Glutamatergic neuron (in vitro differentiated cells): ENCODE measurements around the gene PSMD2. TPM values are rescaled to one million over a fixed set of nuclear protein-coding genes. Genes with fewer than 3 reads are reported as not detected.
A peak's percentile ranks its signal among the peaks of the same experiment; 100 is the strongest.

Experiments
- DNase-seq: peaks from one replicate; pipeline ENCODE4 v3.0.0; 2022
- H3K27ac Mint-ChIP-seq: one replicate; pipeline ENCODE4 v1.8.0; 2020; ENCODE audit warnings: mild to moderate bottlenecking, mixed read lengths, inconsistent platforms; ENCODE audit not compliant: unreplicated experiment
- H3K27me3 Mint-ChIP-seq: one replicate; pipeline ENCODE4 v1.8.0; 2020; ENCODE audit warnings: mild to moderate bottlenecking, moderate library complexity, mixed read lengths, inconsistent platforms; ENCODE audit not compliant: unreplicated experiment
- H3K36me3 Mint-ChIP-seq: one replicate; pipeline ENCODE4 v1.8.0; 2020; ENCODE audit warnings: mild to moderate bottlenecking, mixed read lengths, inconsistent platforms; ENCODE audit not compliant: unreplicated experiment
- H3K4me1 Mint-ChIP-seq: one replicate; pipeline ENCODE4 v1.8.0; 2020; ENCODE audit warnings: mild to moderate bottlenecking, low read depth, mixed read lengths, inconsistent platforms; ENCODE audit not compliant: unreplicated experiment
- H3K4me3 Mint-ChIP-seq: one replicate; pipeline ENCODE4 v1.8.0; 2020; ENCODE audit warnings: mild to moderate bottlenecking, mixed read lengths, inconsistent platforms; ENCODE audit not compliant: unreplicated experiment
- H3K9me3 Mint-ChIP-seq: one replicate; pipeline ENCODE4 v1.8.0; 2020; ENCODE audit warnings: mild to moderate bottlenecking, moderate library complexity, mixed read lengths, inconsistent platforms; ENCODE audit not compliant: unreplicated experiment
- total RNA-seq: library from RNA; stranded (reverse); fragmentation: NEBNext Ultra II Directional; extraction: Animal tissue kit (Norgen Biotek cat#: 25700); gene quantifications from one replicate; pipeline ENCODE4 v1.2.1, GENCODE V29; 2021; ENCODE audit not compliant: unreplicated experiment
- TF ChIP-seq, protein P1 (sequence below): fragments of 200-600 bp; sonication (generic); IDR thresholded peaks from one replicate; pipeline ENCODE4 v1.5.0; 2021; ENCODE audit not compliant: partially characterized antibody, unreplicated experiment

The PSMD2 gene
- total RNA-seq, 1 donor from 2014 or later = 338 TPM

- DNase-seq = no peak
- H3K27ac Mint-ChIP-seq = no peak overlapping the region
- H3K27me3 Mint-ChIP-seq = peaks cover 9% of the 10 kb centered on the region
- TF ChIP-seq, protein P1, sequence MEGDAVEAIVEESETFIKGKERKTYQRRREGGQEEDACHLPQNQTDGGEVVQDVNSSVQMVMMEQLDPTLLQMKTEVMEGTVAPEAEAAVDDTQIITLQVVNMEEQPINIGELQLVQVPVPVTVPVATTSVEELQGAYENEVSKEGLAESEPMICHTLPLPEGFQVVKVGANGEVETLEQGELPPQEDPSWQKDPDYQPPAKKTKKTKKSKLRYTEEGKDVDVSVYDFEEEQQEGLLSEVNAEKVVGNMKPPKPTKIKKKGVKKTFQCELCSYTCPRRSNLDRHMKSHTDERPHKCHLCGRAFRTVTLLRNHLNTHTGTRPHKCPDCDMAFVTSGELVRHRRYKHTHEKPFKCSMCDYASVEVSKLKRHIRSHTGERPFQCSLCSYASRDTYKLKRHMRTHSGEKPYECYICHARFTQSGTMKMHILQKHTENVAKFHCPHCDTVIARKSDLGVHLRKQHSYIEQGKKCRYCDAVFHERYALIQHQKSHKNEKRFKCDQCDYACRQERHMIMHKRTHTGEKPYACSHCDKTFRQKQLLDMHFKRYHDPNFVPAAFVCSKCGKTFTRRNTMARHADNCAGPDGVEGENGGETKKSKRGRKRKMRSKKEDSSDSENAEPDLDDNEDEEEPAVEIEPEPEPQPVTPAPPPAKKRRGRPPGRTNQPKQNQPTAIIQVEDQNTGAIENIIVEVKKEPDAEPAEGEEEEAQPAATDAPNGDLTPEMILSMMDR = no peak
- H3K36me3 Mint-ChIP-seq = no peaks in the 10 kb centered on the region
- H3K4me1 Mint-ChIP-seq = peaks cover 15% of the 10 kb centered on the region
- H3K4me3 Mint-ChIP-seq = no peak overlapping the region
- H3K9me3 Mint-ChIP-seq = peaks cover 7% of the 10 kb centered on the region
Measured at GRCh38 chr3:184348057-184348382, 49.0 kb downstream of the PSMD2 start.

DNA sequence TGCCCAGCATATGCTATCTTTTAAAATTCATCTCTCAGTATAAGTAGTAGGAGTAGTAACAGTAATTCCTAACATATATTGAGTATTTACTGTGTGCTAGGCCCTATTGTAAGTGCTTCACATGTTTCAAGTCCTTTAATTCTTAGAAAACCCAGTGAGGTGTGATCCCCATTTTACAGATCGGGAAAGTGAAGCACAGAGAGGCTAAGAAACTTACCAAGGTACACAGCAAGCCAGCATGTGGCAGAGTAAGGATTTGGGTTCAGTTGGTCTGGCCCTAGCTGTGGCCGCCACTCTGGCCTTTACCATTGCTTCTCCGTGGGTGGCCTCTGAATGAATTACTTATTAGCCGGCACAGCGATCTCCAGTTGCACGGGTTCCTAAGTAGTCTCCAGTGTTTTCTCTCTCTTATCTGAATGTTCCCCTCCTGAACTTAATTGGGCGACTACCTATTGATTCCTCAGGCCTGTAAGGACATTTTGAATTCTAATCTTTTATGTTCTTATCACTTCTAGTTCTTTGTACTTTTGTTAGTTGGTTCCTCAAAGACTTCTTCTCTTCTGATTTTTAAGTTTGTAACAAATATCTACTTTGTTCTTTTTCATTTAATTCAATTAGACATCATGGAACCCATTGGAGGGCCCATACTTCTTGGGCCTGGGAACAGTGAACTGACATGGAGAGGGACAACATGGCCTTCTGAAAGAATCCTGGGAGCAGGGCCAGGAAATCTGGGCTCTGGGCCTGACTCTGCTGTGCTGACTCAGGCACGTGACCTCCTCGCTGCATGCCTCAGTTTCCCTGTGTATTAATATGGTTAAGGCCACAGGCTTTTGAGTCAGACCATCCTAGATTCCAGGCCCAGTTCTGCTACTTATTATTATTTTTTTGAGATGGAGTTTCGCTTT, 50.8 kb downstream of the PSMD2 start:
- TF ChIP-seq, protein P1 = no peak
- H3K27ac Mint-ChIP-seq = no peak overlapping the region
- no peak for DNase-seq
- peaks cover 9% of the 10 kb centered on the region for H3K27me3 Mint-ChIP-seq
- no peaks in the 10 kb centered on the region for H3K36me3 Mint-ChIP-seq
- no peak overlapping the region for H3K4me3 Mint-ChIP-seq
- peaks cover 7% of the 10 kb centered on the region for H3K9me3 Mint-ChIP-seq
- peaks cover 15% of the 10 kb centered on the region for H3K4me1 Mint-ChIP-seq

- Mint-ChIP-seq H3K27ac (no peak overlapping the region), H3K9me3 (peaks cover 7% of the 10 kb centered on the region), H3K36me3 (no peaks in the 10 kb centered on the region), H3K4me3 (no peak overlapping the region), H3K4me1 (peaks cover 11% of the 10 kb centered on the region), H3K27me3 (peaks cover 10% of the 10 kb centered on the region)
- no peak for DNase-seq
- TF ChIP-seq, protein P1 = no peak
Measured at GRCh38 chr3:184350618-184351017, 51.6 kb downstream of the PSMD2 start.

DNA sequence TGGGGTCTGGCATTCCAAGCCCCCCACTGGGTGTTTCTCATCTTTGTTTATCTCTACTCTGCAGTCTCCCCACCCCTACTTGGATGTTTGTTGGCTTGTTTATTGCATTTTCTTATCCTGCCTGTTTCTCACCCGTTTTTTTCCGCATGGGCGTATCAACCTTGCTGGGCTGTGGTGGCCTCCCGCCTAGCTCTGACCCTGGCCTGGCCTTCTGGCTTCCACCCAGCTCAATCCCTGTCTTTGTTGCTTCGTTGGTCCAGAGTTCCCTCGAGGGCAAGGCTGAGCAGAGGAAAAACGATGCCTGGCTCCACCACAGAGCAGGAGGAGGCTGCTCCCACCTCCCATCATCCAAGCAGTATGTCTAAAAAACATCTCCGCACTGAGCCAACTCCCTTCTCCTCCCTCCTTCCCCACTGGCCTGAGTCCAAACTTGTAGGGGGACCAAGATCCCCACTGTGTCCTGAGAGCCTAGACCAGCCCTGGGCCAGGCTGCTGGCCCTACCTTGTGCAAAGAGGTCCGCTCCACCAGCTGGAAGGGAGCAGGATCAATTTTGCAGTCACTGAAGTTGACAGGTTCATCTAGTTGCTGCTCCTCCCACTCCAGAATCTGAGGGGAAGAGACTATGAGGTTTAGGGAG, 52.6 kb downstream of the PSMD2 start:
- peaks cover 10% of the 10 kb centered on the region for H3K4me1 Mint-ChIP-seq
- H3K9me3 Mint-ChIP-seq = peaks cover 7% of the 10 kb centered on the region
- peak overlapping the region; percentile 61 for H3K4me3 Mint-ChIP-seq
- peaks cover 10% of the 10 kb centered on the region for H3K27me3 Mint-ChIP-seq
- no peaks in the 10 kb centered on the region for H3K36me3 Mint-ChIP-seq
- peak overlapping the region; percentile 90 for H3K27ac Mint-ChIP-seq
- TF ChIP-seq, protein P1 = no peak
- DNase-seq = no peak
